Activated naive CD8-positive, alpha-beta T cell treated with anti-CD3 and anti-CD28 coated beads for 36 hours (primary cell): ENCODE results near the gene VWA3B. TPM values are rescaled to one million over a fixed set of nuclear protein-coding genes. Genes with fewer than 3 reads are reported as not detected.
"Not testable (repeated sequence)": the region's sequence is repeated elsewhere in the genome, so short reads cannot be mapped to it uniquely, and the experiment has no call there.

Experiments
- DNase-seq: peaks from one replicate; pipeline ENCODE4 v3.0.0; 2021
- H3K27ac Mint-ChIP-seq: one replicate; pipeline ENCODE4 v1.8.0; 2022; ENCODE audit warnings: mild to moderate bottlenecking, moderate library complexity, mixed read lengths
- H3K27me3 Mint-ChIP-seq: one replicate; pipeline ENCODE4 v1.8.0; 2022; ENCODE audit warnings: mild to moderate bottlenecking, mixed read lengths
- H3K36me3 Mint-ChIP-seq: one replicate; pipeline ENCODE4 v1.8.0; 2021; ENCODE audit warnings: mild to moderate bottlenecking, mixed read lengths
- H3K4me1 Mint-ChIP-seq: one replicate; pipeline ENCODE4 v1.8.0; 2021; ENCODE audit warnings: mixed read lengths
- H3K4me3 Mint-ChIP-seq: one replicate; pipeline ENCODE4 v1.8.0; 2022; ENCODE audit warnings: mild to moderate bottlenecking, moderate library complexity, mixed read lengths
- H3K9me3 Mint-ChIP-seq: one replicate; pipeline ENCODE4 v1.8.0; 2022; ENCODE audit warnings: mixed read lengths
- total RNA-seq, 2 experiments: library from RNA; stranded (reverse); gene quantifications; one replicate each; pipeline ENCODE4 v1.2.3, GENCODE V29; 2021

VWA3B gene
- total RNA-seq, 2 experiments from 2014 or later, result not detected

DNA sequence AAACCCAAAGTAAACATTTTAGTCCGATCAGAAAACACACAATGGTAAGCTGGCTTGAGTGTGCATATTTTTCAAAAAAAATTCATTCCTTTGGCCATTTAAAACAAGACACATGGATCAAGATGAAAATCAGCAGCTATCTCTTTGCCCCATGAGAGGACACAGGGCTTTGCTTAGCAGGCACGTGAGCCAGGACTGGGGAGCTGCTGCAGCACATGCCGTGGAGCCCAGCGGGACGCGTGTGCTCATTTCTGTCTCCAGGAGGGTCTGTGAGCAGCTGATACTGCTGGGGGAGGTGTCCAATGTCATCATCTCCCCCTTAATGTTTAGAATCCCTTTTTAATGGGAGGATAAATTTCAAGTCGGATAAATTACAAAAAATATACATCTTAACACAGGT, 209.5 kb downstream of the VWA3B start:
- Mint-ChIP-seq H3K27me3 (peaks cover 13% of the 10 kb centered on the region), H3K4me1 (no peaks in the 10 kb centered on the region), H3K36me3 (no peaks in the 10 kb centered on the region), H3K9me3 (no peaks in the 10 kb centered on the region), H3K4me3 (no peak overlapping the region), H3K27ac (no peak overlapping the region)
- no peak for DNase-seq

- H3K27me3 Mint-ChIP-seq, result peaks cover 14% of the 10 kb centered on the region
Observed at GRCh38 chr2:98297817-98298682, 211.1 kb downstream of the VWA3B start.

GRCh38 chr2:98298683-98299164, 211.8 kb downstream of the VWA3B start:
- H3K27me3 Mint-ChIP-seq, result peaks cover 13% of the 10 kb centered on the region
- no peaks in the 10 kb centered on the region for H3K9me3 Mint-ChIP-seq
- no peaks in the 10 kb centered on the region for H3K36me3 Mint-ChIP-seq
- no peak for DNase-seq
- no peak overlapping the region for H3K4me3 Mint-ChIP-seq
- no peak overlapping the region for H3K27ac Mint-ChIP-seq
- H3K4me1 Mint-ChIP-seq, result no peaks in the 10 kb centered on the region

More at GRCh38 chr2:98297817-98298682, 211.1 kb downstream of the VWA3B start:
- Mint-ChIP-seq H3K4me1 (no peaks in the 10 kb centered on the region), H3K27ac (no peak overlapping the region), H3K9me3 (no peaks in the 10 kb centered on the region), H3K36me3 (no peaks in the 10 kb centered on the region), H3K4me3 (no peak overlapping the region)
- no peak for DNase-seq

GRCh38 chr2:98299211-98299905, 212.4 kb downstream of the VWA3B start:
- H3K4me1 Mint-ChIP-seq, result no peaks in the 10 kb centered on the region
- no peaks in the 10 kb centered on the region for H3K36me3 Mint-ChIP-seq
- H3K27ac Mint-ChIP-seq, result no peak overlapping the region
- no peak for DNase-seq
- no peak overlapping the region for H3K4me3 Mint-ChIP-seq
- H3K9me3 Mint-ChIP-seq, result no peaks in the 10 kb centered on the region
- peaks cover 11% of the 10 kb centered on the region for H3K27me3 Mint-ChIP-seq

GRCh38 chr2:98300141-98300874, 213.3 kb downstream of the VWA3B start:
- no peak for DNase-seq
- H3K4me3 Mint-ChIP-seq, result no peak overlapping the region
- no peaks in the 10 kb centered on the region for H3K9me3 Mint-ChIP-seq
- no peak overlapping the region for H3K27ac Mint-ChIP-seq
- no peaks in the 10 kb centered on the region for H3K36me3 Mint-ChIP-seq
- no peaks in the 10 kb centered on the region for H3K4me1 Mint-ChIP-seq
- H3K27me3 Mint-ChIP-seq, result peaks cover 18% of the 10 kb centered on the region

GRCh38 chr2:98301469-98301868, 214.5 kb downstream of the VWA3B start:
- no peaks in the 10 kb centered on the region for H3K9me3 Mint-ChIP-seq
- H3K4me1 Mint-ChIP-seq, result no peaks in the 10 kb centered on the region
- no peak overlapping the region for H3K27ac Mint-ChIP-seq
- H3K27me3 Mint-ChIP-seq, result peaks cover 25% of the 10 kb centered on the region
- no peak overlapping the region for H3K4me3 Mint-ChIP-seq
- H3K36me3 Mint-ChIP-seq, result no peaks in the 10 kb centered on the region
- no peak for DNase-seq

GRCh38 chr2:98307131-98307696, 220.2 kb downstream of the VWA3B start:
- not testable (repeated sequence) for H3K9me3 Mint-ChIP-seq, H3K4me3 Mint-ChIP-seq, DNase-seq, H3K36me3 Mint-ChIP-seq, H3K27ac Mint-ChIP-seq, H3K4me1 Mint-ChIP-seq
- peaks cover 50% of the 10 kb centered on the region for H3K27me3 Mint-ChIP-seq

DNA sequence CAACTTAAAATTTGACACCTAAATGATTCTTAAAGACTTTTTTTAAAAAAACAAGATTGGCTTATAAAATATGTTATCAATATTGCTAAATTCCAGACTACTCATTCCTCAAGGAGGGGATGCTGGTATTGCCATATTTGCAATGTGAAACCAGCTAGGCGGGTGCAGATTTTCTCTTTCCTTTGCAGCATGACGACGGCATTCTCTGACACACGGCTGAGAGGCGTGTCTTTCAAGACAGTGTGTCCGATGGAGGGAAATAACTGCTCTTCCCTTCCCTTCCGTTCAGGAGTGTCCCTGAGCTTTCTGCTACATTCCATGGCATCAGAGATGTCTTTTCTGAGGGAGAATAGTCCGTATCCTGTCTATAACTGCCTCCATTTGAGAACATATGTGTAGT, 221.1 kb downstream of the VWA3B start:
- DNase-seq, result no peak
- no peaks in the 10 kb centered on the region for H3K9me3 Mint-ChIP-seq
- H3K4me1 Mint-ChIP-seq, result no peaks in the 10 kb centered on the region
- H3K36me3 Mint-ChIP-seq, result no peaks in the 10 kb centered on the region
- H3K27ac Mint-ChIP-seq, result no peak overlapping the region
- H3K27me3 Mint-ChIP-seq, result peaks cover 50% of the 10 kb centered on the region
- H3K4me3 Mint-ChIP-seq, result no peak overlapping the region

- DNase-seq, result no peak
- no peak overlapping the region for H3K27ac Mint-ChIP-seq
- peaks cover 53% of the 10 kb centered on the region for H3K27me3 Mint-ChIP-seq
- no peaks in the 10 kb centered on the region for H3K4me1 Mint-ChIP-seq
- H3K4me3 Mint-ChIP-seq, result no peak overlapping the region
- H3K9me3 Mint-ChIP-seq, result no peaks in the 10 kb centered on the region
- H3K36me3 Mint-ChIP-seq, result no peaks in the 10 kb centered on the region
Observed at GRCh38 chr2:98308532-98308931, 221.6 kb downstream of the VWA3B start.

DNA sequence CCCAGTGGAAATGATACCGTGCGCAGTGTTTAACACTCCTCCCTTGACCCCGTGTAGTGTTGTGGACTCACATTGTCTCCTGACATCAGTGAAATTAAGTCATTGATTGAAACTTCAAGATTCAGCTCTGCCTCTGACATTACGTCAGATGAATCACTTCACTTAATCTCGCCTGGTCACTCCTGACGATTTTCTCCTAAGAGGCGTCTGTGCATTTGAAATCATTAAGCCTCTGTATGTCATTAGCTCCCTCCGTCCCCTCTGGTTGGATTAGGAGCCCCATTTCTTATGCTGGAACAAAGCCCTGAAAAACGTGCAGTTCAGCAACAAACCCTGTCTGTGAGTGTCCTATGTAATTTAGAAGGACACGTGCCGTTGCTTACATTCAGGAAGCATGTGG, 222.6 kb downstream of the VWA3B start:
- no peak overlapping the region for H3K27ac Mint-ChIP-seq
- H3K4me3 Mint-ChIP-seq, result no peak overlapping the region
- H3K36me3 Mint-ChIP-seq, result no peaks in the 10 kb centered on the region
- H3K27me3 Mint-ChIP-seq, result peaks cover 52% of the 10 kb centered on the region
- DNase-seq, result no peak
- H3K4me1 Mint-ChIP-seq, result no peaks in the 10 kb centered on the region
- no peaks in the 10 kb centered on the region for H3K9me3 Mint-ChIP-seq

- no peak for DNase-seq
- Mint-ChIP-seq H3K27me3 (peaks cover 47% of the 10 kb centered on the region), H3K4me3 (no peak overlapping the region), H3K9me3 (no peaks in the 10 kb centered on the region), H3K27ac (no peak overlapping the region), H3K36me3 (no peaks in the 10 kb centered on the region), H3K4me1 (no peaks in the 10 kb centered on the region)
Observed at GRCh38 chr2:98310010-98310409, 223.0 kb downstream of the VWA3B start.

DNA sequence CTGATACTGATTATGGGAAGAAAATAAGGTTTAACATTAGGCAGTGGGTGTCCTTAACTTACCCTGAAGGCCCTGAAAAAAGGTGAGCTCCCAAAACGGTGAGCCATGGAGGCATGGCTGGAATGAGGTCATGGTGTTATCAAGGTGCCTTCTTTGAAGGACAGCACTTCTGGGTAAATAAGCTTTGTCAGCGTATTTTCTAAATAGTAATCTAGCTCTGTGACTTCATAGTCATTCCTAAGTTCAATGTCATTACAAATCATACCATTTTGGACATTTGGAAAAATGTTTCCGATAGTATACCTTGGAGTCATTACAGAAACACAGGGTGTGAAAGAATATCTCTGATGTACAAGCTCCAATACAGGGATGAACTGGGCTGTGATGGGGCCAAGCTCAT, 224.1 kb downstream of the VWA3B start:
- no peak for DNase-seq
- no peaks in the 10 kb centered on the region for H3K36me3 Mint-ChIP-seq
- H3K27me3 Mint-ChIP-seq, result peaks cover 45% of the 10 kb centered on the region
- H3K9me3 Mint-ChIP-seq, result no peaks in the 10 kb centered on the region
- no peaks in the 10 kb centered on the region for H3K4me1 Mint-ChIP-seq
- no peak overlapping the region for H3K27ac Mint-ChIP-seq
- no peak overlapping the region for H3K4me3 Mint-ChIP-seq

DNA sequence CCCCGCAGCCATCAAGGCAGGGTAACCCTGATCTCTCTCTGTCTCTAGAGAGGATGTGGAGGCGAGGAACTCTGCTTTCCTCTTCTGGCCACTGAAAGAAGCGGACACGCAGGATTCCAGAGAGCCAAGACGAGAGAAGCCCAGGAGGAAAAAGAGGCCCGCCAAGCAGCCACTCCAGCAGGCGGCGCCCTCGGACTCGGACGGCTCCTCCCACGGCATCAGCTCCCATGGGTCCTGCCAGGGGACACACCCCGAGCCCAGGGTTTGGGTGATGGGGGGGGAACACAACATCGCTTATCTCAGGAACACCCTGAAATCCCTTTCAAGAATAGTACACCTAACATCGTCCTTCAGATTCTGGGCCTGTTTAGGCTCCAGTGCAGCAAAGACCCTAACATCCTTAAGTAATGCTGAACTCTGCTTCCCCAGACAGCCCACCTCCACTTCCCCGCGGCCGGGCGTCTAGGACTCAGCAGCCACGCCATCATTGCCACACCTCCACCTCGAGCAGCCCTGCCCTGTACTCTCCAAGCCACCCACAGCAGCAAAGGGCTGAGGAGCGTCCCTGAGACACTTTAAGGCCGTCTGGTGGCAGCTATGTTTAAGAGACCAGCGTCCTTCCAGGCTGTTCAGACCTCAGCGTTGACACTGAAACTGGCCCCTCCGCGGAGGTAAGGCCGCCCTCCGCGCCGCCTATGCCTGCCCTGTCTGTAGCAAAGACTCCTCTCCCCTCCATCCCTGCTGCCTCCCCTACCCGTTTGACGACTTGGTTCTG, 225.0 kb downstream of the VWA3B start:
- no peaks in the 10 kb centered on the region for H3K4me1 Mint-ChIP-seq
- peaks cover 45% of the 10 kb centered on the region for H3K27me3 Mint-ChIP-seq
- H3K27ac Mint-ChIP-seq, result no peak overlapping the region
- no peaks in the 10 kb centered on the region for H3K9me3 Mint-ChIP-seq
- no peak for DNase-seq
- no peaks in the 10 kb centered on the region for H3K36me3 Mint-ChIP-seq
- H3K4me3 Mint-ChIP-seq, result no peak overlapping the region

- DNase-seq, result no peak
- Mint-ChIP-seq H3K27me3 (peaks cover 38% of the 10 kb centered on the region), H3K27ac (no peak overlapping the region), H3K9me3 (peaks cover 2% of the 10 kb centered on the region), H3K4me3 (no peak overlapping the region), H3K36me3 (no peaks in the 10 kb centered on the region), H3K4me1 (no peaks in the 10 kb centered on the region)
Observed at GRCh38 chr2:98313492-98314250, 226.7 kb downstream of the VWA3B start.
